LHCN-M2 (cell line): ENCODE results near the gene SCN2A. TPM values are rescaled to one million over a fixed set of nuclear protein-coding genes. Genes with fewer than 3 reads are reported as not detected.

Experiments
- DNase-seq: peaks from one replicate; pipeline ENCODE4 v3.0.0-alpha.2; 2012; ENCODE audit warnings: low read depth
- total RNA-seq: library from RNA; depleted of rRNA; stranded (reverse); fragments of >200 nt; gene quantifications from 2 replicates; pipeline ENCODE4 v1.2.3, GENCODE V29; 2014; rRNA removed

Gene SCN2A
- total RNA-seq, 1 experiment from 2014 or later = 2.3 TPM

- no peak for DNase-seq
These were observed 177.8 kb downstream of the SCN2A start for GRCh38 chr2:165417009-165417408.

GRCh38 chr2:165420231-165420630 lies 181.0 kb downstream of the SCN2A start:
- DNase-seq = no peak

DNA sequence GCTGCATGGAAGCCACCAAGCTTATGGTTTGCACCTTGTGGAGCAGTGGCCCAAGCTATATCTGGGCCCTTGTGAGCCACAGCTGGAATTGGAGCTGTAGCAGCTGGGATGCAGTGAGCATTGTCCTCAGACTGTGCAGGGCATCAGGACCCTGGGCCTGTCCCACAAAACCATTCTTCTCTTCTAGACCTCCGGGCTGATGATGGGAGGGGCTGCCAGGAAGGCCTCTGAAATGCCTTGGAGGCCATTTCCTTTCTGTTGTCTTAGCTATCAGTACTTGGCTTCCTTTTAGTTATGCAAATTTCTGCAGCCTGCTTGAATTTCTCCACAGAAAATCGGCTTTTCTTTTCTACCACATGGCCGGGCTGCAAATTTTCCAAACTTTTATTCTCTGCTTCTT lies 183.9 kb downstream of the SCN2A start:
- DNase-seq = no peak

DNA sequence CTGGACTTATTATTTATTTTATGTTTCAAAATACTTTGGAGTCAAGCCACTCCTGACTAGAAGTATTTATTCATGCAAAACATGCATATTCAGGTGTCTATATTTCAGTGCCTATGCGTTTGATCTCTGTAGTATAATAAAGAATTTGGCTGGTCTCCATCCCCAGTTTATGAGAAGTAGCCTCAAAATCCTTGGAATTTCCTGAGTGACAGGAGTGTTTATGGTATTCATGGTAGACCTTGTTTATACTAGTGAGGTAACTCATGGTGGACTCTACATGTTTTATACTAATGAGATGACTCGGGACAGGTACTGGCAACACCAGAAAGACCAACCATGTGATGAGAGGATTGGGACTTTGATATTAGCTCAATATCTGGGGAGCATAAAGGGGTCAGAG lies 186.3 kb downstream of the SCN2A start:
- DNase-seq = no peak

- no peak for DNase-seq
These were observed 188.5 kb downstream of the SCN2A start for GRCh38 chr2:165427686-165428085.

- DNase-seq = peak; percentile 13
These were observed 189.7 kb downstream of the SCN2A start for GRCh38 chr2:165428926-165429325.

DNA sequence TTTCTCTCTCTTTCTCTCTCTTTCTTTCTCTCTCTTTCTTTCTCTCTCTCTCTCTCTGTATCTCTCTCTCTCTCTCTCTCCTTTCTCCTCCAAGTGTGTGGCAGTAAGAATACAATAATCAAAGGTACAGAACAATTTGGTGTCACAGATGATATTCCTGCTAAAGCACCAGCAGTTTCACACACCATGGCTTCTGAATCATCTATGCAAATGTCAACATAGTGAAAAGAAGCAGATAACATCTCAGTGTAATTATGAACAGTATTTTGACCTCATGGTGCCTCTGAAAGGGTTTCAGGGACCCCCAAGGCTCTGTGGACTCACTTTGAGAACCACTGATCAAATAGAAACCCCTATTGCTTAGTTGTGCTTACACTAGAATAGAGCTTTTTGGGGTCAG lies 191.8 kb downstream of the SCN2A start:
- no peak for DNase-seq

DNA sequence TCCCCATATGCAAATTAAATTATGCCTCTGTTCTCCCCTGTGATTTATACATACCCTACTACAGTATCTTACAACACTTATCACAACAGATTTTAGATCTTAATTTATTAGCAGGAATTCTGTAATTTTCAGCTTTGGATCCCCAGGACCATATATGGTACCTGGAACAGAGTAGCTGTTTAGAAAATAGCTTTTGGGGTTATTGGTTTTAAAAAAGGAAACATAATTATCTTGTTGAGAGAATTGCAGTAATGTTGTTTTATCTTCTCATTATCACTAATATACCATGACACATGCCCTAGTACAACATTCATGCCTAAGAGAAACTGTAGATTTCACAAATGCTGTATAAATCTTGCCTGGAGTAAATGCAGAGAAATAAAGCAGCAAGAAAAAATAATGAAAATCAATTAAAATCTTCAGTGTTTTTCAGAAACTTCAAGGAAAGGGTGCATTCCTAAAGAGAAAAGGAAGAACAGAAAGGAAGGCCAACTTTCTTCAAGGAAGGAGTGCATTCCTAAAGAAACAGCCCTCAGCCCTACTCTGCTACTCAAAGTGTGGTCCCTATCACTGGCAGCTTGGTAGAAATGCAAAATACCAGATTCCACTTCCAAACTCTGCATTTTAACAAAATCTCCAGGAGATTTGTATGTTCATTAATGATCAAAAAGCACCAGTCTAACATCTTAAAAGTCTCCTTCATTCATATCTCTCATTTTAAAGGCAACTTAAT lies 193.2 kb downstream of the SCN2A start:
- DNase-seq = no peak

GRCh38 chr2:165434865-165435496 lies 195.8 kb downstream of the SCN2A start:
- no peak for DNase-seq

GRCh38 chr2:165435611-165436010 lies 196.4 kb downstream of the SCN2A start:
- DNase-seq = no peak

GRCh38 chr2:165436559-165436958 lies 197.3 kb downstream of the SCN2A start:
- DNase-seq = no peak

GRCh38 chr2:165440367-165440766 lies 201.2 kb downstream of the SCN2A start:
- DNase-seq = peak; percentile 42

Other genes starting within 250 kb of the SCN2A start
- gene SCN3A, start 35.4 kb upstream of the SCN2A start, total RNA-seq = 0.06 TPM in 1 of 2 replicates, not detected in the other
- 1.2 and 1.4 TPM in 2 replicates for gene CSRNP3, start 230.3 kb downstream of the SCN2A start, total RNA-seq